WTC11 (cell line): ENCODE results near the gene PCDH7.

Source experiments
- CREB1 ChIP-seq: sonication (generic); formaldehyde crosslinking; IDR thresholded peaks from 2 replicates; pipeline ENCODE4 v1.8.0; 2023; ENCODE audit warnings: mild to moderate bottlenecking, missing genetic modification reagents
- CTCF ChIP-seq: fragments of 200-600 bp; IDR thresholded peaks from 2 replicates; pipeline ENCODE4 v1.8.0; 2022; ENCODE audit warnings: antibody characterized with exemption
- JAZF1 ChIP-seq: fragments of 250-450 bp; sonication (Bioruptor Pico); IDR thresholded peaks from 2 replicates; pipeline ENCODE4 v1.9.0; 2021; ENCODE audit warnings: moderate library complexity, mild to moderate bottlenecking, inconsistent platforms
- JUN ChIP-seq: sonication (generic); formaldehyde crosslinking; IDR thresholded peaks from 2 replicates; pipeline ENCODE4 v1.8.0; 2023; ENCODE audit warnings: mild to moderate bottlenecking, missing genetic modification reagents
- NFYB ChIP-seq: sonication (generic); formaldehyde crosslinking; conservative IDR thresholded peaks from 2 replicates; pipeline ENCODE4 v1.8.0; 2022; ENCODE audit warnings: low read depth, missing genetic modification reagents
- OVOL2 ChIP-seq: fragments of 250-450 bp; sonication (Bioruptor Pico); IDR thresholded peaks from 2 replicates; pipeline ENCODE4 v1.9.0; 2021; ENCODE audit warnings: mild to moderate bottlenecking, borderline replicate concordance
- PREB ChIP-seq: sonication (generic); formaldehyde crosslinking; IDR thresholded peaks from 2 replicates; pipeline ENCODE4 v1.8.1; 2022; ENCODE audit warnings: mild to moderate bottlenecking, missing genetic modification reagents, moderate library complexity, borderline replicate concordance
- RORB ChIP-seq: fragments of 250-450 bp; sonication (Bioruptor Pico); IDR thresholded peaks from 2 replicates; pipeline ENCODE4 v1.9.0; 2021; ENCODE audit warnings: mild to moderate bottlenecking
- SP1 ChIP-seq: sonication (generic); formaldehyde crosslinking; conservative IDR thresholded peaks from 2 replicates; pipeline ENCODE4 v1.8.1; 2022; ENCODE audit warnings: missing genetic modification reagents
- STAT6 ChIP-seq: sonication (generic); formaldehyde crosslinking; conservative IDR thresholded peaks from 2 replicates; pipeline ENCODE4 v1.8.1; 2023; ENCODE audit warnings: mild to moderate bottlenecking, low read depth, missing genetic modification reagents, moderate library complexity
- USF1 ChIP-seq: sonication (generic); formaldehyde crosslinking; IDR thresholded peaks from 2 replicates; pipeline ENCODE4 v1.8.0; 2022; ENCODE audit warnings: mild to moderate bottlenecking, missing genetic modification reagents
- ZNF317 ChIP-seq: sonication (generic); formaldehyde crosslinking; IDR thresholded peaks from 2 replicates; pipeline ENCODE4 v1.8.1; 2023; ENCODE audit warnings: low read depth, mild to moderate bottlenecking, moderate library complexity, missing genetic modification reagents, borderline replicate concordance
- TF ChIP-seq, protein P1 (sequence below): sonication (generic); formaldehyde crosslinking; IDR thresholded peaks from 2 replicates; pipeline ENCODE4 v1.8.1; 2023; ENCODE audit warnings: mild to moderate bottlenecking, missing genetic modification reagents

GRCh38 chr4:30725562-30725961, 5.4 kb downstream of the PCDH7 start:
- no peak for TF ChIP-seq CTCF
- TF ChIP-seq CREB1 (CRISPR knock-in tag), result no peak
- TF ChIP-seq SP1 (CRISPR knock-in tag), result no peak
- TF ChIP-seq PREB (CRISPR knock-in tag), result no peak
- TF ChIP-seq, protein P1, sequence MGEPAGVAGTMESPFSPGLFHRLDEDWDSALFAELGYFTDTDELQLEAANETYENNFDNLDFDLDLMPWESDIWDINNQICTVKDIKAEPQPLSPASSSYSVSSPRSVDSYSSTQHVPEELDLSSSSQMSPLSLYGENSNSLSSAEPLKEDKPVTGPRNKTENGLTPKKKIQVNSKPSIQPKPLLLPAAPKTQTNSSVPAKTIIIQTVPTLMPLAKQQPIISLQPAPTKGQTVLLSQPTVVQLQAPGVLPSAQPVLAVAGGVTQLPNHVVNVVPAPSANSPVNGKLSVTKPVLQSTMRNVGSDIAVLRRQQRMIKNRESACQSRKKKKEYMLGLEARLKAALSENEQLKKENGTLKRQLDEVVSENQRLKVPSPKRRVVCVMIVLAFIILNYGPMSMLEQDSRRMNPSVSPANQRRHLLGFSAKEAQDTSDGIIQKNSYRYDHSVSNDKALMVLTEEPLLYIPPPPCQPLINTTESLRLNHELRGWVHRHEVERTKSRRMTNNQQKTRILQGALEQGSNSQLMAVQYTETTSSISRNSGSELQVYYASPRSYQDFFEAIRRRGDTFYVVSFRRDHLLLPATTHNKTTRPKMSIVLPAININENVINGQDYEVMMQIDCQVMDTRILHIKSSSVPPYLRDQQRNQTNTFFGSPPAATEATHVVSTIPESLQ (CRISPR knock-in tag), result no peak
- TF ChIP-seq JAZF1 (CRISPR knock-in tag), result no peak
- no peak for TF ChIP-seq ZNF317 (CRISPR knock-in tag)
- no peak for TF ChIP-seq RORB (CRISPR knock-in tag)
- TF ChIP-seq OVOL2 (CRISPR knock-in tag), result no peak
- TF ChIP-seq STAT6, result no peak
- TF ChIP-seq NFYB (CRISPR knock-in tag), result no peak
- no peak for TF ChIP-seq JUN (CRISPR knock-in tag)
- no peak for TF ChIP-seq USF1 (CRISPR knock-in tag)
